Neural crest cell (in vitro differentiated cells): ENCODE measurements around the gene RAB6B. TPM values are rescaled to one million over a fixed set of nuclear protein-coding genes. Genes with fewer than 3 reads are reported as not detected.

ENCODE experiments used
- DNase-seq: peaks from one replicate; pipeline ENCODE4 v3.0.0; 2021; ENCODE audit warnings: low read depth, mixed read lengths, low spot score
- H3K27ac Mint-ChIP-seq: one replicate; pipeline ENCODE4 v1.8.0; 2021; ENCODE audit warnings: mild to moderate bottlenecking, mixed read lengths; ENCODE audit not compliant: unreplicated experiment
- H3K27me3 Mint-ChIP-seq: 2 replicates; pipeline ENCODE4 v1.8.0; 2021; ENCODE audit warnings: low read depth, mild to moderate bottlenecking, mixed read lengths
- H3K36me3 Mint-ChIP-seq: 2 replicates; pipeline ENCODE4 v1.8.0; 2021; ENCODE audit warnings: low read depth, mild to moderate bottlenecking, mixed read lengths
- H3K4me1 Mint-ChIP-seq: 2 replicates; pipeline ENCODE4 v1.8.0; 2021; ENCODE audit warnings: mixed read lengths
- H3K4me3 Mint-ChIP-seq: one replicate; pipeline ENCODE4 v1.8.0; 2021; ENCODE audit warnings: mild to moderate bottlenecking, mixed read lengths
- H3K9me3 Mint-ChIP-seq: 2 replicates; pipeline ENCODE4 v1.8.0; 2021; ENCODE audit warnings: mixed read lengths
- total RNA-seq: library from RNA; stranded (reverse); gene quantifications from 2 replicates; pipeline ENCODE4 v1.2.1, GENCODE V29; 2021
- TF ChIP-seq, protein P1 (sequence below): fragments of 200-600 bp; sonication (generic); conservative IDR thresholded peaks from 2 replicates; pipeline ENCODE4 v1.5.0; 2021; ENCODE audit warnings: antibody characterized with exemption, mild to moderate bottlenecking

Gene RAB6B
- total RNA-seq, 1 donor from 2014 or later = 15.5 TPM

DNA sequence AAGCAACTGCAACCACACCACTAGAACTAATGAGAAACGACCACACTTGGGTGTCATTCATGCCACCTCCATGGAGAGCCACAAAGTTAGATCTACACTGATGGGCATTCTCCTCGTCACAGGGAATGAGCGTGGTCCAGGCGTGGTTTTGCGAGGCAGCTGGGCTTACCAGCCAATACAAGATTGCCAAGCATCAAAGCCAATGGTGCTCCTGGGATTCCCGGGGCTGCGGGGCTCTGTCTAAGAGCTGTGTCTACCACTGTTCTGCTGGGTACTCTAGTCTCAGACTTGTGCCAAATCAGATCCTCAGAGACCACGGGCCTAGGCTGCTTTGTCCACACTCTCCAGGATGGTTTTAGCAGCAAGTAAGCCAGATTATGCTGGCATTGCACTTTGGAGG is 43.8 kb downstream of the RAB6B start:
- no peak for DNase-seq
- TF ChIP-seq, protein P1, sequence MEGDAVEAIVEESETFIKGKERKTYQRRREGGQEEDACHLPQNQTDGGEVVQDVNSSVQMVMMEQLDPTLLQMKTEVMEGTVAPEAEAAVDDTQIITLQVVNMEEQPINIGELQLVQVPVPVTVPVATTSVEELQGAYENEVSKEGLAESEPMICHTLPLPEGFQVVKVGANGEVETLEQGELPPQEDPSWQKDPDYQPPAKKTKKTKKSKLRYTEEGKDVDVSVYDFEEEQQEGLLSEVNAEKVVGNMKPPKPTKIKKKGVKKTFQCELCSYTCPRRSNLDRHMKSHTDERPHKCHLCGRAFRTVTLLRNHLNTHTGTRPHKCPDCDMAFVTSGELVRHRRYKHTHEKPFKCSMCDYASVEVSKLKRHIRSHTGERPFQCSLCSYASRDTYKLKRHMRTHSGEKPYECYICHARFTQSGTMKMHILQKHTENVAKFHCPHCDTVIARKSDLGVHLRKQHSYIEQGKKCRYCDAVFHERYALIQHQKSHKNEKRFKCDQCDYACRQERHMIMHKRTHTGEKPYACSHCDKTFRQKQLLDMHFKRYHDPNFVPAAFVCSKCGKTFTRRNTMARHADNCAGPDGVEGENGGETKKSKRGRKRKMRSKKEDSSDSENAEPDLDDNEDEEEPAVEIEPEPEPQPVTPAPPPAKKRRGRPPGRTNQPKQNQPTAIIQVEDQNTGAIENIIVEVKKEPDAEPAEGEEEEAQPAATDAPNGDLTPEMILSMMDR = no peak
- Mint-ChIP-seq H3K9me3 (no peaks in the 10 kb centered on the region), H3K4me3 (no peak overlapping the region), H3K36me3 (no peaks in the 10 kb centered on the region), H3K27me3 (no peaks in the 10 kb centered on the region), H3K27ac (no peak overlapping the region), H3K4me1 (peaks cover 10% of the 10 kb centered on the region)

DNA sequence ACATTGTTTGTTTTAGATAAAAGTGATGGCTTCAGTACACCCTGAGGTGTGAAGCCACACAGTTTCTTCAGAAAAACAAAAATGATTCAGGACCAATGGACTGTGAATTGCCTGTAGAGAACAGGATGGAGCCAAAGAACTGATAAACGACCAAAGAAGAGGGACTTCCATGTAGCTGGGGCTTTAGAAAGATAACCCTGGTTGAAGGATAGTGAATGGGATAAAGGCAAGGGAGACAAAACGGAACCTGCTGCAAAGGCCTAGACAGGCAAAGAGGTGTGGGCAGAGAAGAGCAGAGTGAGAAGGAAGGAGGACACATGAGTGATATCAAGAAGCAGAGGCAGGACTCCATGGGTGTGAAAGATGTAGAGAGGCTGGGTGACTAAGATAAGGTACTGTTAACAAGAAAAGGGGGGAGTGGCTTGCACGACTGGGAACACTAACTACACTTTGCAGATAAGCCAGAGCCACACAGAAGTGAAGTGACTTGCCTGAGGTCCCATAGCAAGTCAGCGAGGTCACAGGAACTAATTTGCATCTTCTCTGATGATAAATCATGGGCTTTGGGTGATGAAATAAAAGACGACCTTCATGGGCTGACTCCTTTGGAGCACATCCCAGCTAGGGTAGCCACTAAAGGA is 44.3 kb downstream of the RAB6B start:
- Mint-ChIP-seq H3K27me3 (no peaks in the 10 kb centered on the region), H3K9me3 (no peaks in the 10 kb centered on the region), H3K4me3 (no peak overlapping the region), H3K27ac (no peak overlapping the region), H3K36me3 (no peaks in the 10 kb centered on the region), H3K4me1 (peaks cover 10% of the 10 kb centered on the region)
- TF ChIP-seq, protein P1 = no peak
- DNase-seq = no peak

DNA sequence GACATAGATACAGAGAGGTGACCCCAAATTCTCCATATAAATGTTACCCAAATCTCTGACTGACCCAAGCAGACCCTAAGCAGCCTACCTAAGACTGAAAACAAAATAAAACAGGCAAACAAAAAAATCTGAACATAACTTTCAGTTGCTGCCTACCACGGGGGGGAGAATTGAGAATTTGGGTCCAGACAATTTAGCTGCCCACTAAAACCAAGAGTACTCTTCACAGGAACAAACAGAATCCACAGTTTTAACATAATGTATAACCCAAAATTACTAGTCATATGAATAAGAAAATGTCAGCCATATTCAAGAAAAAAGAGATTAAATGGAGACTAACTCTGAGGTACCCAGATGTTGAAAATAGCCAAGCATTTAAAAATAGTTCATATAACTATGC is 45.6 kb downstream of the RAB6B start:
- TF ChIP-seq, protein P1 = no peak
- H3K4me1 Mint-ChIP-seq = peaks cover 10% of the 10 kb centered on the region
- H3K4me3 Mint-ChIP-seq = no peak overlapping the region
- H3K9me3 Mint-ChIP-seq = no peaks in the 10 kb centered on the region
- no peaks in the 10 kb centered on the region for H3K27me3 Mint-ChIP-seq
- H3K27ac Mint-ChIP-seq = no peak overlapping the region
- H3K36me3 Mint-ChIP-seq = no peaks in the 10 kb centered on the region
- no peak for DNase-seq

DNA sequence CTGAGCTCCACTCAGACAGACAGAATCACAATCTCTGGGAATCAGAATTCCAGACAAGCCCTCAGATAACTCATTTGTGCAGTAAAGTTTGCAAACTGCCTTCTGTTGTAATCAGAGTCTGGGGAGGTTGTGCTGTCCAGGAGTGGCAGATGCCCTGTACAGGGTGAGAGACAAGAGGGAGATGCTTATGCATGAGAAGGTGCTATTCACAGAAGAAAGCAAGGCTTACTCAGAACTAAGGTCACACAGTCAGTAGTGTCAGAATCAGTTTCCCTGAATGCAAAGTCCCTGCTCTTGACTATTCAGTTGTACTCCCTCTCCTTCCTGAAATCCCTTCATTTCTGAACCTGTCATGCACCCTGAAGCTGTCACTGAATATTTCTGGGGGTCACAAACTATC is 46.3 kb downstream of the RAB6B start:
- Mint-ChIP-seq H3K27me3 (no peaks in the 10 kb centered on the region), H3K36me3 (no peaks in the 10 kb centered on the region), H3K4me3 (no peak overlapping the region), H3K4me1 (peaks cover 4% of the 10 kb centered on the region), H3K9me3 (no peaks in the 10 kb centered on the region), H3K27ac (no peak overlapping the region)
- DNase-seq = no peak
- TF ChIP-seq, protein P1 = no peak

DNA sequence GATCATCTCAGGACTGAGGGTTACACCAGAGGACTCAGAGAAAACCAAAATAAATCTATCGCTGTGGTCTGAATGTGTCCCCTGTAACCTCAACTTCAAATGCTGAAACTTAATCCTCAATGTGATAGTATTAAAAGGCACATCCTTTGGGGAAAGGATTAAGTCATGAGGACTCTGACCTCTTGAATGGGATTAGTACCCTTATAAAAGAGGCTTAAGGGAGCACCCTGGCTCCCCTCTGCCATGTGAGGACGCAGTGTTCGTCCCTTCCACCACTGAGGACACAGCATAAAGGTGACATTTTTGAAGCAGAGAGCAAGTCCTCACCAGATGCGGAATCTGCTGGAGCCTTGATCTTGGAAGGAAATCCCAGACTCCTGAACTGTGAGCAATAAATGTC is 50.6 kb downstream of the RAB6B start:
- Mint-ChIP-seq H3K4me1 (no peaks in the 10 kb centered on the region), H3K27me3 (no peaks in the 10 kb centered on the region), H3K9me3 (no peaks in the 10 kb centered on the region), H3K4me3 (no peak overlapping the region), H3K36me3 (no peaks in the 10 kb centered on the region), H3K27ac (no peak overlapping the region)
- no peak for DNase-seq
- TF ChIP-seq, protein P1 = no peak
